ENCODE results near the gene IGF2. TPM values are rescaled to one million over a fixed set of nuclear protein-coding genes. Genes with fewer than 3 reads are reported as not detected.

IGF2 gene
- total RNA-seq, 1 donor from 2014 or later = 75.0 TPM

DNA sequence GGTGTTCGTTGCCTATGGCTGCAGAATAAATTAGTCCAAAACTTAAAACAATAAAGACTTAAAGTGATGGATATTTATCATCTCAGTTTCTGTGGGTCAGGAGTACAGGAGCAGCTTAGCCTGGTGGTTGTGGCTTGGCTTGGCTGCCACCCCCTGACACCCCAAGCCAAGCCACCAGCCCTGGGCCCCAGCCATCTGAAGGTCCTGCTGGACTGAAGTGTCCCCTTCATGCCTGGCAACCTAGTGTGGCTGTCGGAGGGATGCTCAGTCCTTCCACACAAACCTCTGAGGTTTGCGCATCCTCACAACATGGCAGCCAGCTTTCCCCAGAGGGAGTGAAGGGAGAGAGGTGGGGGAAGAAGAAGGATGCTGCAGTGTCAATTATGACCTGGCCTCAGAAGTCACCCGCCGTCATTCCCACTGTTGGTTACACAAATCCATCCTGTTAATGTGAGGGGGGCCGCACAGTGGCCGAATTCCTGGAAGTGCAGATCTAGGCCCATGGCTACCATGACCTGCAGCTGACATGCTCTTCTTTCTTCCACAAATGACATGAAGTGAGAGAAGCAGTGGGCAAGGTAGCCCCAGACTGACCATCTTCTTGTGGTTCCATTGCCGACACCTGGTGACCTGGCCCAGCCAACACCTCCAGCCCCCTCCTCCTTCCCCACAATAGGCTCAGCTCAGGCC is 31.1 kb downstream of the IGF2 start:
- Histone ChIP-seq H3K27ac (replicated peaks) (peak overlapping the region; percentile 66), H3K36me3 (no peaks in the 10 kb centered on the region), H3K4me1 (peaks cover 20% of the 10 kb centered on the region), H3K27me3 (ENCODE audit: low read depth) (peaks cover 15% of the 10 kb centered on the region), H3K9me3 (replicated peaks) (no peaks in the 10 kb centered on the region), H3K4me3 (no peak overlapping the region)
- no peak for DNase-seq
- intact Hi-C loops (cut with micrococcal nuclease) = no loop called here
- TF ChIP-seq, protein P1, sequence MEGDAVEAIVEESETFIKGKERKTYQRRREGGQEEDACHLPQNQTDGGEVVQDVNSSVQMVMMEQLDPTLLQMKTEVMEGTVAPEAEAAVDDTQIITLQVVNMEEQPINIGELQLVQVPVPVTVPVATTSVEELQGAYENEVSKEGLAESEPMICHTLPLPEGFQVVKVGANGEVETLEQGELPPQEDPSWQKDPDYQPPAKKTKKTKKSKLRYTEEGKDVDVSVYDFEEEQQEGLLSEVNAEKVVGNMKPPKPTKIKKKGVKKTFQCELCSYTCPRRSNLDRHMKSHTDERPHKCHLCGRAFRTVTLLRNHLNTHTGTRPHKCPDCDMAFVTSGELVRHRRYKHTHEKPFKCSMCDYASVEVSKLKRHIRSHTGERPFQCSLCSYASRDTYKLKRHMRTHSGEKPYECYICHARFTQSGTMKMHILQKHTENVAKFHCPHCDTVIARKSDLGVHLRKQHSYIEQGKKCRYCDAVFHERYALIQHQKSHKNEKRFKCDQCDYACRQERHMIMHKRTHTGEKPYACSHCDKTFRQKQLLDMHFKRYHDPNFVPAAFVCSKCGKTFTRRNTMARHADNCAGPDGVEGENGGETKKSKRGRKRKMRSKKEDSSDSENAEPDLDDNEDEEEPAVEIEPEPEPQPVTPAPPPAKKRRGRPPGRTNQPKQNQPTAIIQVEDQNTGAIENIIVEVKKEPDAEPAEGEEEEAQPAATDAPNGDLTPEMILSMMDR (IDR thresholded peaks at IDR 0.05; ENCODE audit: borderline replicate concordance) = no peak

DNA sequence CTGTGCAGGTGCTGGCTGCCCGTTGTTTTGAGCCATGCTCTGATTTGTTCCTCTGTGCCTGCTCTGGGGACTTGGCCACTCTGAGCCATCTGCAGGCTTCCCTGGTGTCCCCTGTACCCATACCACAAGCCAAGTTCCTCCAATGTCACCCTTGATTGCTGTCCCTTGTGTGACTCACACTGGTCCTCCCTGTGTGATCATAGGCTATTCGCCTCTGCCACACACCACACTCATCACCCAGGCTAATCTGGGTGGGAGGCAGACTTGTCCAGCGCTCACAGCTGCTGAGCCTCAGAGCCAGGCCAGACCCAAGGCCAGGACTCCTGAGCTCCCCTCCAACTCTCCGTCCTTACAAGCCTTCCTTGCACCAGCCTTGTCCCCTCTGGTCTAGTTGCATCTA is 31.7 kb downstream of the IGF2 start:
- intact Hi-C loops (cut with micrococcal nuclease) = no loop called here
- H3K36me3 ChIP-seq = no peaks in the 10 kb centered on the region

GRCh38 chr11:2106583-2107209 is 32.5 kb downstream of the IGF2 start:
- H3K9me3 ChIP-seq (replicated peaks) = no peaks in the 10 kb centered on the region
- no peak for DNase-seq
- peaks cover 23% of the 10 kb centered on the region for H3K4me1 ChIP-seq
- peaks cover 15% of the 10 kb centered on the region for H3K27me3 ChIP-seq (ENCODE audit: low read depth)
- H3K27ac ChIP-seq (replicated peaks) = no peak overlapping the region
- intact Hi-C loops (cut with micrococcal nuclease) = no loop called here
- H3K4me3 ChIP-seq = no peak overlapping the region
- H3K36me3 ChIP-seq = no peaks in the 10 kb centered on the region
- TF ChIP-seq, protein P1 (IDR thresholded peaks at IDR 0.05; ENCODE audit: borderline replicate concordance) = no peak

More for the DNA sequence above, 31.7 kb downstream of the IGF2 start:
- H3K9me3 ChIP-seq (replicated peaks) = no peaks in the 10 kb centered on the region
- H3K4me3 ChIP-seq = no peak overlapping the region
- no peak for DNase-seq
- peaks cover 23% of the 10 kb centered on the region for H3K4me1 ChIP-seq
- peaks cover 15% of the 10 kb centered on the region for H3K27me3 ChIP-seq (ENCODE audit: low read depth)
- no peak overlapping the region for H3K27ac ChIP-seq (replicated peaks)
- TF ChIP-seq, protein P1 (IDR thresholded peaks at IDR 0.05; ENCODE audit: borderline replicate concordance) = no peak

DNA sequence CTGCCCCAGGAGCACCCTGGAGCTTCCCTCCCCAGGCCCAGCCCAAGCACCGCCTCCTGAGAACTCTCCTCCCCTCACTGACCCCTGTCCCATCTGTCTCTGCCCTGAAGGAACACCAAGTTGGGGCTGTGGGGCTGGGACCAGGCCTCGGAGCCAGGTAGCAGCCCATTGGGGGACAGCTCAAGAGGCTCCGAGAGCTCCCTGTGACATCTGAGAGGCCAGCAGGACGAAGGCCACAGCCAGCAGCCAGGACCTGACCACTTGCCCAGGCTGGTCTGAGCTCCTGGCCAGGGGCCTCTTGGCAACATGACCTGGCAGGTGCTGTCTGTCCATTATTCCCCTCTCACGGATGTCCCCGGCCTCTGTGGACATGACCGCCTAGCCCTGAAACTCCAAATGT is 33.7 kb downstream of the IGF2 start:
- TF ChIP-seq, protein P1 (IDR thresholded peaks at IDR 0.05; ENCODE audit: borderline replicate concordance) = no peak
- Histone ChIP-seq H3K27ac (replicated peaks) (no peak overlapping the region), H3K27me3 (ENCODE audit: low read depth) (peaks cover 15% of the 10 kb centered on the region), H3K36me3 (no peaks in the 10 kb centered on the region), H3K4me1 (peaks cover 34% of the 10 kb centered on the region), H3K9me3 (replicated peaks) (no peaks in the 10 kb centered on the region), H3K4me3 (no peak overlapping the region)
- DNase-seq = no peak
- intact Hi-C loops (cut with micrococcal nuclease) = no loop called here

- H3K27me3 ChIP-seq (ENCODE audit: low read depth) = peaks cover 12% of the 10 kb centered on the region
- DNase-seq = no peak
- no peak overlapping the region for H3K27ac ChIP-seq (replicated peaks)
- no peaks in the 10 kb centered on the region for H3K36me3 ChIP-seq
- no peak overlapping the region for H3K4me3 ChIP-seq
- intact Hi-C loops (cut with micrococcal nuclease) = no loop called here
- TF ChIP-seq, protein P1 (IDR thresholded peaks at IDR 0.05; ENCODE audit: borderline replicate concordance) = no peak
- peaks cover 37% of the 10 kb centered on the region for H3K4me1 ChIP-seq
- H3K9me3 ChIP-seq (replicated peaks) = no peaks in the 10 kb centered on the region
These were observed 34.4 kb downstream of the IGF2 start for GRCh38 chr11:2104524-2105440.

Measured in left ventricle myocardium inferior (tissue), 1 donor.